HG02981 (cell line): Measurements from ENCODE around the gene FYCO1.

ENCODE experiments used
- ATAC-seq: cut with Tn5 transposase; IDR thresholded peaks from one replicate; pipeline ENCODE4 v1.9.1; 2021; ENCODE audit warnings: mild to moderate bottlenecking, moderate library complexity; ENCODE audit not compliant: unreplicated experiment

The FYCO1 gene

DNA sequence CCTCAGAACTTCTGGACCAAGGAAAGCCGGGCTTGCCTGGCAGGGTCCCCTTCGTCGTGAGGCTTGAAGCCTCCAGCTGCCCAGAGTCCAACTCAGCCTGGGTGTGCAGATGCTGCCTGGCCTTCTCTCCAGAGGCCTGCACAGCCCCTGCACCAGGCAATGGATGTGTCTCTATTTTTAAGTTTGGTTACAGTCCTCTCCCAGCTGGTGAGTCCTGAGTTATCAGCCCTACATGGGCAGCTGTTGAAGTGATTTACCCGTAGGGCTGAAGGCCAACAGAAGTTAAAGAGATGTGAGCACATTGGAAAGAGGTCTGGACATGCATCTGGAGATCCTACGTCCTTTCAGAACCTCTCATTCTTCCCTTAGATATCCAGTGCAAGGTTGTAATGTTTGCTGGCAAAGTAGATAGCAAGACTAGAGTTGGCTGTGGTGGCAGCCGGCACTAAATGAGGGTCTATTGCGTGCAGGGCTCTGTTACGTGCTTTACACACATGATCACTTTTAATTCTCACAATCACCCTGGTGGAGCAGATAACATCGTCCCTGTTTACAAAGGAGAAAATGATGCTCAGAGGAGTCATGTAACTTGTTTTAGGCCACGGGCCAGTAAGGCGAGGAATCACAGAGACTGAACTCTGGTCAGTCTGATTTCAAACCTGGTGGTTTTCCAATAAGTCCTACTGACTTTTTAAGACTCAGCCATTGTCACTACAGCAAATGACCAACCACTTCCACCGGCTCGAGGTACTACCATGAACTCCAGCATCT is 9.9 kb downstream of the FYCO1 start:
- ATAC-seq = no peak

DNA sequence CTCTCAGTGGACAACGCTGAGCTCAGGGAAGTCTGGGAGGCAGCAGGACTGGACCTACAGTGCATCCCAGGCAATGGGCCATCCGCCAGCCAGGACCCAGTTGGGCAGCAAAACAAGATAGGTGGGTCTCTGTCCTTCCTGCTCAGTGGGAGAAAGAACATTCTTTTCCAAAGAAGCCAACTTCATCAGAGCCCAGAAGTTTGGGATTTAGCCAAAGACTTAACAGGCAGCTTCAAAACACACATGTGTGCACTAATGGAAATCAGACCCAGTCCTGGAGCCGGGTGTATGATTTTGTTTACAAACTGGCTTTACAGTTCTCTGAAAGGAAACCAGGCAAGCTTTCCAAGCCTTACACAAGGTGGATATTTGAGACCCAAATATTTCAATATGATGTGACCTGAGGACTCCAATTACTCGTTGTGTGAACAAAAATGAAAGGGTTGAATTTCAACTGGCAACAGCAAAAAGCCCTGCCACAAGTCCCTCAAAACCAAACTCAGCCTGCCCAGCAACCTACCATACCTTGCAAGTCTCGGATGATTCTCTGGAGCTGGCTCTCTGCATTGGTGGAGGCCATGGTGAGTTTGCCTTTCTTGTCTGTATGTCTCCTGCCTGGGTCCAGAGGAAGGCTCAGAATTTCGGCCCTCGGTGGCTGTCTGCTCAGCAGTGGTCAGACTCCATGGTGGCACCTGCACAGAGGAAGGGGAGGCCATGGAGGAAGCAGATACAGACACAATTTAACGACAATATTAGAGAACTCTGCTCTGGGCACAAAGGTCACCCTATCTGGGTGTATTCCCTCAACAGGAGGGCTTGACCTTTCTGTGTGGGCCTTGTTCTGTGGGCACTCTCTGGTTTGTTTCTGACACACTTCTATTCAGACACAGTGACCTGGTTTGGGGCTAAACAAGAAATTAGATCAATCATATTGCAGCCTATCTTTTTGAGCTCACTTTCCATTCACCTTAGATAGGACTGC is 11.0 kb downstream of the FYCO1 start:
- no peak for ATAC-seq

- ATAC-seq = no peak
Measured at GRCh38 chr3:45983770-45984169, 11.9 kb downstream of the FYCO1 start.

DNA sequence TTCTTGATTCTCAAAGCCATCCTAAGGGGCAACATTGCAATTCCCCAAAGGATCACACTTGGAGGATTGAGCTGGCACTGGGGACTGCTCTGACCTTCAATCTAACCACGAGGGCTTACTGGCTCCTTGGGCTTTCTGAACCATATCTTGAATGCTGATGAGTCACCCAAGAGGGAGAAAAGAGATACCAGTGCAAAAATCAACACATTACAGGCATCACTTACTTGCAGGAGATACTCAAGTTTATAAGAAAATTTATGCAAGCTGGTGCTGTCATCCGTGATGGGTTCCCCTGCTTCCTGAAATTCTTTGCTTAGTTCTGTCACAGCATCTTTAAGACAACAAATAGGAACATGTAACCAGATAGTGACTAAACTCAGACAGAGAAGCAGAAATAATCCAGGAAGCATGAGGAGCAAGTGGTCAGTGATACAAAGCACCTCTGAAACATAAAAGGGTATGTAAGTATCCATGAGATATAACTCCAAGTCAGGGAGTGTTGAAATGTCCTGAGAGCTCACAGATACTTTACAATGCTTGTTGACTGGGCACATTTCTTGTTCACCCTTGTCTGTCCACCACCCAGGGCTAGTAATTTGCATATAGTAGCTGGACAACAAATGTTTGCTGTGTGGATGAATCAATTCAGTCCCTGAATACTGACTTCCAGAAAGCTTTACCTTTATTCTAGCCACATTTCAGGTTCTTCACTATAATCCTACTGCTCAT is 14.1 kb downstream of the FYCO1 start:
- no peak for ATAC-seq

- ATAC-seq = no peak
Measured at GRCh38 chr3:45980819-45981218, 14.8 kb downstream of the FYCO1 start.

- ATAC-seq = no peak
Measured at GRCh38 chr3:45980229-45980813, 15.3 kb downstream of the FYCO1 start.

- ATAC-seq = no peak
Measured at GRCh38 chr3:45979378-45979777, 16.2 kb downstream of the FYCO1 start.

DNA sequence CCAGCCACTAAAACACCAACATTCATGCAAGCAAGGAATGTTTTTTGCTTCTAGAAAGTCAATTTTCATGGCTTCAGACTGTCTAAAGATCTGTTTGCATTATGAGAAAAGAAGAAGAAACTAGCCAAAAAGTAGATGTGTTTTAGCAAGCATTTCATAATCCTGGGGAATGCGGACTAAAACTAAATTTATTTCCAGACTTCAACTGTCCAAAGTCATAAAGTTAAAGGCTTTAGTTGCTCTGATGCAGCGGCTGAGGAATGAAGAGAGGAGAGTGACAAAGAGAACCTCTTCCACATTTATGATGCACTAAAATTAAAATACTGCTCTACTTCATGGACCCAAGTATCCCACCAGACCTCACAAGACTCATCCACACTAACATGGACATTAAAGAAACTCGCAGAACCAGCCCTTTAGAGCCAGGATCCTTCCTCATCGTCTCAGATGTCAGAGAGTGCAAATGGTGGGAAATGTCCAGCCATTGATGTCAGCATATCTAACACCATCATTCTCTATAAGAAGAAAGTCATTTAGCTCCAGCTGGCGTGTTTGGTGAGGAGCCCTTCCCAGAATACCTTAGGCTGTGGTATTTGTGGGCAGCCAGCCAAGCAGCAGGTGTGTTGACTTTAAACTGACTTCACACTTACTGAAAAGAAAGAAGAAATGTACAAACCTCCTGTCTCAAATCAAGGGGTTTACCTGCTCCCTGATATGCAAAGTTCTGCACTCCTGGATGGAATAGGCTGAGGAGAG is 17.4 kb downstream of the FYCO1 start:
- ATAC-seq = no peak

DNA sequence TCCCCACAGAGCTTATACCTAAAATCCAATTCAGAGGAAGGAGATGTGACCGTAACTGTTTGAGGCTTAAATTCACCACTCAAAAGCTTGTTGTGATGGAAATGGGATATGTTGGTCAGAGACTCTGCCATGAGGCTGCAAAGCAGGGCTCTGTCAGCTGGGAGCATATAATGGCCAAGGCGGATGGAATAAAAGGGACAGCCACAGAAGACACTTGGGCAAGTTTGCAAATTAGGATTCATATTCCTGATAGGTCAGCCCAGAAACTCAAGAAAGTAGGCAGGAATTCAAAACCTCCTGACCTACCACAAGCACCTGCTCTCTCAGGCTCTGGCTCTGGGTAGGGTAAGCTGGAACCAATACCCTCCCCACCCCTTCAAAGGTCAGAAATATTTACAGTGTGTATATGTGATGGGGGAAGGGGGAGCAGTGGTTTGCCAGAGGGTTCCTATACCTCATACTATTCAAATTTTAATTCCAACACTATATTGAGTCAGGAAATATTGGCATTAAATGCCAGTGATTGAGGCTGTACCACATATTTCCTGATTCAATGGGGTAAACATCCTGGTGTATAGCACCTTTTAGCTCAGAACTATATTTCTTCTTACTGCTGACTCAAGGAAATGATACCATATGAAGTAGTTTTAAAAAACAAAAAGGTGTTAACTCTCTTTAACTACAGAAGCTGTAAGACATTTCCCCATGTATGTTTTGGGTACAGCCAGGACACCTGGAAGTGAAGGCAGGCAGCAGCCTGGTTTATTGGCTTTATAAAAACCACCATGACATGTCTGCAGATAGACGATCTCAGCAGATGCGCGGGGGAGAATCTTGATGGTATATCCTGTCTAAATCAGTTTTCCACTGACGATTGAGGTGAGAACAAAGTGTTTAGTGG is 19.2 kb downstream of the FYCO1 start:
- no peak for ATAC-seq

DNA sequence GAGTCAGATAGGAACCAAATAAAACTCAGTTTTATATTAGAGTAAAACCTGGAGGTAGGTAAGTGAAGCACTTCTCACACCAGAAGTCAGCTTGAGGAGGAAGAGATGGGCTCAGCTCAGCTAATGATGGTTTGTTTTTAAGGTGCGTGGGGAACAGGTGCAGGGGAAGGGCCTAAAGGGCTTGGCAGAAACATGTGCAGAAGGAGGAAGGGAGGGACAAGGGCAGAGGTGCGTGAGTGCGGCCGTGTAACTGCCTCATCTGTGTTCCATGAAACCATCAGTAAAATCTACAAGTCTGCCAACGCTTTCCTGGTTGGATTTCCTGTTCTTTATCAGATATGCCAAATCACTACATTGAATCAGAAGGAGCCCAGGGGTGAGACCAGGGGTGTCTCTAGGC is 19.9 kb downstream of the FYCO1 start:
- ATAC-seq = no peak

DNA sequence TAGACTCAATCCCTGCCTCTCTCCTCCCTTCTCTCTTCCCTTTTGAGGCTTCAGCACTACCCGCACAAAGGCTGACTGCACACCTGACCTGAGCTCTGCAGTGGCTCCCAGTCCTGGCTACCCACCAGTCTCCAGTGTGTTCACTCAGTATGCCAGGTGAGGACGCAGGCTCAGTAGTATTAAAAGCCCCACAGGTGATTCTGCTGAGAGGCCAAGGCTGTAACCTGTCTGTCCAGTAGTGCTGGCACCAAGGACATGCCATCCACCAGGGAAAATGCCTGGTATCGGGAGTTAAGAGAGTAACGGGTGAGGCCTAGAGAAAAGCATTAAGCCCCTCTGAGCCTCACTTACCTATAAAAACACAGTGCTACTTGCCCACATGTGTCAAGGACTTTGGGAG is 20.9 kb downstream of the FYCO1 start:
- no peak for ATAC-seq

- ATAC-seq = no peak
Measured at GRCh38 chr3:45972534-45973402, 22.9 kb downstream of the FYCO1 start.

DNA sequence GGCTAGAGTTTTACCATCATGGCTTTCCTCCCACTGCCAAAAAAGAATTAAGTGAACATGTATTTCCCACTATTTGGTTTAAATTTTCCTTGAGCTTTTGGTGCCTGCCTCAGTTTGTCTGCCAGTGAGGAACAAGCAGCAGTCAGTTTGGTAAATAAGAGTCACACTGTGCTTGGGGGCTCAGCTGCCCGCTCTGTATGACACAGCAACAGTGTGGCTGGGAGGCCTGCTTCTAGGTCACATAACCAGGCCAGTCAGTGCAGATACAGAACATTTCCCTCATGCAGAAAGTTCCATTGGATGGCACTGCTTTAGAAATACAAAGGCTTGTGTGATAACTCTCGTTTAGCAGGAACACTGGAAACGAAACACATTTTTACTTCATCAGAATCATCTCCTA is 25.7 kb downstream of the FYCO1 start:
- ATAC-seq = no peak

DNA sequence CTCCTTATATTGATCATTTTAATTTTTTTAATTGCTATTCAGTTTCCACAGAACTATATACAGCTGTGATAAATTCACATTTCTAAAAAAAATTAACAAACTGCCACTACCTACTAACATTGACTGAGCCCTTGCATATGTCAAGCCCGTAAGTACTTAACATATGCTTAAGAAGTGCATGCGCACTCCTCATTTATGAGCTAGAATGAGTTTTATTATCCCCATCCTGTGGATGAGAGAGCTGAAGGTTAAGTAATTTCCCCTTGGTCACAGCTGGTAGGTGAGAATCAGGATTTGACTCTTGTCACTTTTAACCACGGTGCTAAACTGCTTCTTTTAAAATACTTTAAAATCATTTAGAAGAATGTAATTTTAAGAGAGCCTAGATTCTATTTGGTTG is 26.5 kb downstream of the FYCO1 start:
- no peak for ATAC-seq

DNA sequence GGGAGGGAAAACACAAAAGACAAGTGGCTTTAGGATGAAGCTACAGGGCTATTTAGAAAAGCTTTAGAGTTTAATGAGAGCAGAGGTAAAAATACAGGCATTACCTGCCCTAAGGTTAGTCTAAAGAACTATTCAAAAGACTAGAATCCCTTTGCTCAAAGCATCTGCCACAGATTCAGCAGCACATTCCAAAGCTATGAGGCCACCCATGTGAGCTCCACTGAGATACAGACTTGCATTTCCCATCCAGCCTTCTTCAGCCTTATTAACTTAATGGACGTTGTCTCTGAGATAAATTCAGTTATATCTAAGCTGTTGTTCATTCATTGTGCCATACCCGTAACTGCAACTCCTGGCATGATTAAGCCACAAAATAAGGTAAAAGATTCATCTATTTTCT is 26.9 kb downstream of the FYCO1 start:
- ATAC-seq = no peak

- ATAC-seq = no peak
Measured at GRCh38 chr3:45968149-45968548, 27.5 kb downstream of the FYCO1 start.

GRCh38 chr3:45967724-45968123 is 27.9 kb downstream of the FYCO1 start:
- ATAC-seq = no peak

DNA sequence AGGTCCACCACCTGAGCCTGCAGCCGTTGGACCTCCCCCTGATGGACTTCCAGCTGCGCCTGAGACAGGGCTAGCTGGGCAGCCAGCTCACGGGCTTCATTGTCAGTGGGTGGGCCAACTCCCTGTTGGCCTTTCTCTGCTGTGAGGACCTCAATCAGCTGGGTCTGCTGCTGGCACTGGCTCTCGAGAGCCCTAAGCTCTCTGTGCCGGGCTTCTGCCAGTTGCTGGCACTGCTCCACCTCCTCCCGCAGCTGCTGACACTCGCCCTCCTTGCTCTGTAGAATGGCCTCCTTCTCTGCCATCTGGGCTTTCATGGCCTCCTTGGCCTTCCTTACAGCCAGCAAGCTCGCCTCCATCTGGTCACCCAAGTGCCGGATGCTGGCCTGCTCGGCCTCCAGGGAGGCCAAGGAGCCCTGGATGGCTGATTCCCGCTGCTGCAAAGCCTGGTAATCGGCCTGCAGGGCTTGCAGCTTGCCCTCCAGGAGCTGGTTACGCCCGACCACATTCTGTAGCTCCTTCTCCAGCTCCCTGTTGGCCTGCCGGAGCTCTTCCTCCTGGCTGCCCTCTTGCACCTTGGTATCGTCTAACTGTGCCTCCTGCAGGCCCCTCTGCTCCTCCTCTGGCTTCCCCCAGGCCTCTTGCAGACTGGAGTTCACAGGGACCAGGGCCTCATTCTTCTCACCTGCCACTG is 28.5 kb downstream of the FYCO1 start:
- ATAC-seq = no peak
